ENCODE data around the gene PCDH9.
"Not testable (repeated sequence)": the region's sequence is repeated elsewhere in the genome, so short reads cannot be mapped to it uniquely, and the experiment has no call there.

PCDH9 gene

GRCh38 chr13:66624302-66624701 is 605.8 kb downstream of the PCDH9 start:
- no peak for DNase-seq

- DNase-seq, result no peak
Measured at GRCh38 chr13:66623129-66623820, 606.9 kb downstream of the PCDH9 start.

GRCh38 chr13:66621906-66622447 is 608.2 kb downstream of the PCDH9 start:
- not testable (repeated sequence) for DNase-seq

GRCh38 chr13:66618702-66619101 is 611.4 kb downstream of the PCDH9 start:
- DNase-seq, result no peak

GRCh38 chr13:66617786-66618185 is 612.4 kb downstream of the PCDH9 start:
- DNase-seq, result no peak

- no peak for DNase-seq
Measured at GRCh38 chr13:66612983-66613382, 617.2 kb downstream of the PCDH9 start.

GRCh38 chr13:66586489-66586888 is 643.6 kb downstream of the PCDH9 start:
- DNase-seq, result no peak

GRCh38 chr13:66585669-66586203 is 644.4 kb downstream of the PCDH9 start:
- no peak for DNase-seq

GRCh38 chr13:66581675-66582074 is 648.5 kb downstream of the PCDH9 start:
- DNase-seq, result no peak

GRCh38 chr13:66578305-66578704 is 651.8 kb downstream of the PCDH9 start:
- DNase-seq, result no peak

GRCh38 chr13:66577358-66577757 is 652.8 kb downstream of the PCDH9 start:
- no peak for DNase-seq

GRCh38 chr13:66576381-66576780 is 653.8 kb downstream of the PCDH9 start:
- no peak for DNase-seq

GRCh38 chr13:66574606-66575005 is 655.5 kb downstream of the PCDH9 start:
- DNase-seq, result no peak

GRCh38 chr13:66567899-66568612 is 662.1 kb downstream of the PCDH9 start:
- no peak for DNase-seq

- DNase-seq, result no peak
Measured at GRCh38 chr13:66565279-66565678, 664.9 kb downstream of the PCDH9 start.

GRCh38 chr13:66563076-66563475 is 667.1 kb downstream of the PCDH9 start:
- DNase-seq, result no peak

GRCh38 chr13:66562054-66562453 is 668.1 kb downstream of the PCDH9 start:
- DNase-seq, result no peak

- DNase-seq, result no peak
Measured at GRCh38 chr13:66560991-66561390, 669.1 kb downstream of the PCDH9 start.

- DNase-seq, result no peak
Measured at GRCh38 chr13:66560189-66560588, 669.9 kb downstream of the PCDH9 start.

- DNase-seq, result no peak
Measured at GRCh38 chr13:66559093-66559492, 671.0 kb downstream of the PCDH9 start.

GRCh38 chr13:66558506-66558905 is 671.6 kb downstream of the PCDH9 start:
- no peak for DNase-seq

- DNase-seq, result no peak
Measured at GRCh38 chr13:66557357-66557756, 672.8 kb downstream of the PCDH9 start.

- DNase-seq, result no peak
Measured at GRCh38 chr13:66556306-66556705, 673.8 kb downstream of the PCDH9 start.

- no peak for DNase-seq
Measured at GRCh38 chr13:66553391-66553790, 676.7 kb downstream of the PCDH9 start.
